Measurements from ENCODE around the gene TRIM52. TPM values are rescaled to one million over a fixed set of nuclear protein-coding genes. Genes with fewer than 3 reads are reported as not detected.

TRIM52 gene
- total and polyA plus RNA-seq, 9 of the 15 experiments (the other 6 are each of a cell fraction or from before 2014, with no cell fraction given): 3.3 to 21.9 (median 13.5) TPM

DNA sequence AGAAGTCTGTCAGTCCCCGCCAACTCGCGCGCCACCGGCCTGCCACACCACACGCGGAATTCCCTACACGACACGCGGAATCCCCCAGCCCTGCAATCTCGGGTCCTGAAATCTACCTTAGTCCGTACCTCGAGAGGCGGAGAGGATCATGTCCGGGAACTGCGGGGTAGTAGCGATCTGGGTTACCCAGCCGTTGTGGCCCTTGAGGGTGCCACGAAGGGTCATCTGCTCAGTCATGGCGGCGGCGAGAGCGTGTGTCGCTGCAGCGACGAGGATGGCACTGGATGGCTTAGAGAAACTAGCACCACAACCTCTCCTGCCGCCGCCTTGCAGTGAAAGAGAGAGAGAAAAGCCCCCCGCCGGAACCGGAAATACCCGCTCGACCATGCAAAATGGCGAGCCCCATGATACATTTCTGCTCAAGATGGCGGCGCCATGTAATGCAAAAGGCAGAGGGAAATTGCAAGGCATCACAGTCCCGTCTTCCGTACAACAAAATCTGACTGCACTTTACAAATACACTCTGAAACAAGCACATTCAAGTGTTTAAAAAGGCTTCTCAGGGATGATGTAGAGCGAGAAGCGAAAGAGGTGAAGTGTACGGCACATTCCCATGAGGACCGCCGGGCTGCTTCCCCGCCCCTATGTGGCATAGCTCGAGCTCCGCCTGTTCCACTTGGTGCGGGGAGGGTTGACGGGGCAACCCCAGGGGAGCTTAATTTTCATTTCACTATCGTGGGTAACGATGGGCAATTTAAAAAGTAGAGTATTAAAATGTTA lies 17.2 kb downstream of the TRIM52 start, which contains the start of gene RACK1 (continued):
- TF ChIP-seq, protein P1, sequence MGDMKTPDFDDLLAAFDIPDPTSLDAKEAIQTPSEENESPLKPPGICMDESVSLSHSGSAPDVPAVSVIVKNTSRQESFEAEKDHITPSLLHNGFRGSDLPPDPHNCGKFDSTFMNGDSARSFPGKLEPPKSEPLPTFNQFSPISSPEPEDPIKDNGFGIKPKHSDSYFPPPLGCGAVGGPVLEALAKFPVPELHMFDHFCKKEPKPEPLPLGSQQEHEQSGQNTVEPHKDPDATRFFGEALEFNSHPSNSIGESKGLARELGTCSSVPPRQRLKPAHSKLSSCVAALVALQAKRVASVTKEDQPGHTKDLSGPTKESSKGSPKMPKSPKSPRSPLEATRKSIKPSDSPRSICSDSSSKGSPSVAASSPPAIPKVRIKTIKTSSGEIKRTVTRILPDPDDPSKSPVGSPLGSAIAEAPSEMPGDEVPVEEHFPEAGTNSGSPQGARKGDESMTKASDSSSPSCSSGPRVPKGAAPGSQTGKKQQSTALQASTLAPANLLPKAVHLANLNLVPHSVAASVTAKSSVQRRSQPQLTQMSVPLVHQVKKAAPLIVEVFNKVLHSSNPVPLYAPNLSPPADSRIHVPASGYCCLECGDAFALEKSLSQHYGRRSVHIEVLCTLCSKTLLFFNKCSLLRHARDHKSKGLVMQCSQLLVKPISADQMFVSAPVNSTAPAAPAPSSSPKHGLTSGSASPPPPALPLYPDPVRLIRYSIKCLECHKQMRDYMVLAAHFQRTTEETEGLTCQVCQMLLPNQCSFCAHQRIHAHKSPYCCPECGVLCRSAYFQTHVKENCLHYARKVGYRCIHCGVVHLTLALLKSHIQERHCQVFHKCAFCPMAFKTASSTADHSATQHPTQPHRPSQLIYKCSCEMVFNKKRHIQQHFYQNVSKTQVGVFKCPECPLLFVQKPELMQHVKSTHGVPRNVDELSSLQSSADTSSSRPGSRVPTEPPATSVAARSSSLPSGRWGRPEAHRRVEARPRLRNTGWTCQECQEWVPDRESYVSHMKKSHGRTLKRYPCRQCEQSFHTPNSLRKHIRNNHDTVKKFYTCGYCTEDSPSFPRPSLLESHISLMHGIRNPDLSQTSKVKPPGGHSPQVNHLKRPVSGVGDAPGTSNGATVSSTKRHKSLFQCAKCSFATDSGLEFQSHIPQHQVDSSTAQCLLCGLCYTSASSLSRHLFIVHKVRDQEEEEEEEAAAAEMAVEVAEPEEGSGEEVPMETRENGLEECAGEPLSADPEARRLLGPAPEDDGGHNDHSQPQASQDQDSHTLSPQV (IDR thresholded peaks at IDR 0.05): peak; percentile 28; the same call in 1 of the 2 replicates
- TF ChIP-seq GTF2A2 (tag; IDR thresholded peaks at IDR 0.05): peak; percentile 85
- peak; percentile 88 for TF ChIP-seq NR2C1 (IDR thresholded peaks at IDR 0.05)
- no peak for TF ChIP-seq NR2C1 (tag; IDR thresholded peaks at IDR 0.05)
- TF ChIP-seq ZNF507 (tag; conservative IDR thresholded peaks at IDR 0.05): no peak
- no peak; the same call in 1 of the 2 replicates for TF ChIP-seq FOXM1 (IDR thresholded peaks at IDR 0.05; ENCODE audit: low read depth)
- 0 out of 2 replicates have a peak, but pooled peaks have one; percentile 54 for TF ChIP-seq FOXM1 (CRISPR knock-in tag; IDR thresholded peaks at IDR 0.05; ENCODE audit: low read depth)
- TF ChIP-seq NCOR1 (IDR thresholded peaks at IDR 0.05): peak; percentile 47; the same call in 1 of the 2 replicates
- TF ChIP-seq ARNT (IDR thresholded peaks at IDR 0.05): peak in 1 of 2 experiments; percentile 67; a peak in 2 of 4 replicates
- TF ChIP-seq EP400 (IDR thresholded peaks at IDR 0.05): peak; percentile 98
- TF ChIP-seq SMAD3 (CRISPR knock-in tag; conservative IDR thresholded peaks at IDR 0.05): no peak
- TF ChIP-seq PHB2 (IDR thresholded peaks at IDR 0.05; ENCODE audit: low read depth): no peak
- no peak for TF ChIP-seq PYGO2 (tag; IDR thresholded peaks at IDR 0.05)
- TF ChIP-seq, protein P2, sequence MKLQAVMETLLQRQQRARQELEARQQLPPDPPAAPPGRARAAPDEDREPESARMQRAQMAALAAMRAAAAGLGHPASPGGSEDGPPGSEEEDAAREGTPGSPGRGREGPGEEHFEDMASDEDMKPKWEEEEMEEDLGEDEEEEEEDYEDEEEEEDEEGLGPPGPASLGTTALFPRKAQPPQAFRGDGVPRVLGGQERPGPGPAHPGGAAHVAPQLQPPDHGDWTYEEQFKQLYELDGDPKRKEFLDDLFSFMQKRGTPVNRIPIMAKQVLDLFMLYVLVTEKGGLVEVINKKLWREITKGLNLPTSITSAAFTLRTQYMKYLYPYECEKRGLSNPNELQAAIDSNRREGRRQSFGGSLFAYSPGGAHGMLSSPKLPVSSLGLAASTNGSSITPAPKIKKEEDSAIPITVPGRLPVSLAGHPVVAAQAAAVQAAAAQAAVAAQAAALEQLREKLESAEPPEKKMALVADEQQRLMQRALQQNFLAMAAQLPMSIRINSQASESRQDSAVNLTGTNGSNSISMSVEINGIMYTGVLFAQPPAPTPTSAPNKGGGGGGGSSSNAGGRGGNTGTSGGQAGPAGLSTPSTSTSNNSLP (IDR thresholded peaks at IDR 0.05; ENCODE audit: borderline replicate concordance, low read depth, low read length): no peak
- TF ChIP-seq NFIC (IDR thresholded peaks at IDR 0.05): peak; percentile 55
- TF ChIP-seq, protein P3, sequence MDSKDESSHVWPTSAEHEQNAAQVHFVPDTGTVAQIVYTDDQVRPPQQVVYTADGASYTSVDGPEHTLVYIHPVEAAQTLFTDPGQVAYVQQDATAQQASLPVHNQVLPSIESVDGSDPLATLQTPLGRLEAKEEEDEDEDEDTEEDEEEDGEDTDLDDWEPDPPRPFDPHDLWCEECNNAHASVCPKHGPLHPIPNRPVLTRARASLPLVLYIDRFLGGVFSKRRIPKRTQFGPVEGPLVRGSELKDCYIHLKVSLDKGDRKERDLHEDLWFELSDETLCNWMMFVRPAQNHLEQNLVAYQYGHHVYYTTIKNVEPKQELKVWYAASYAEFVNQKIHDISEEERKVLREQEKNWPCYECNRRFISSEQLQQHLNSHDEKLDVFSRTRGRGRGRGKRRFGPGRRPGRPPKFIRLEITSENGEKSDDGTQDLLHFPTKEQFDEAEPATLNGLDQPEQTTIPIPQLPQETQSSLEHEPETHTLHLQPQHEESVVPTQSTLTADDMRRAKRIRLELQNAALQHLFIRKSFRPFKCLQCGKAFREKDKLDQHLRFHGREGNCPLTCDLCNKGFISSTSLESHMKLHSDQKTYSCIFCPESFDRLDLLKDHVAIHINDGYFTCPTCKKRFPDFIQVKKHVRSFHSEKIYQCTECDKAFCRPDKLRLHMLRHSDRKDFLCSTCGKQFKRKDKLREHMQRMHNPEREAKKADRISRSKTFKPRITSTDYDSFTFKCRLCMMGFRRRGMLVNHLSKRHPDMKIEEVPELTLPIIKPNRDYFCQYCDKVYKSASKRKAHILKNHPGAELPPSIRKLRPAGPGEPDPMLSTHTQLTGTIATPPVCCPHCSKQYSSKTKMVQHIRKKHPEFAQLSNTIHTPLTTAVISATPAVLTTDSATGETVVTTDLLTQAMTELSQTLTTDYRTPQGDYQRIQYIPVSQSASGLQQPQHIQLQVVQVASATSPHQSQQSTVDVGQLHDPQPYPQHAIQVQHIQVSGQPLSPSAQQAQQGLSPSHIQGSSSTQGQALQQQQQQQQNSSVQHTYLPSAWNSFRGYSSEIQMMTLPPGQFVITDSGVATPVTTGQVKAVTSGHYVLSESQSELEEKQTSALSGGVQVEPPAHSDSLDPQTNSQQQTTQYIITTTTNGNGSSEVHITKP (IDR thresholded peaks at IDR 0.05; ENCODE audit: partially characterized antibody): peak; percentile 99
